NCI-H345 treated with DMSO at 0.1 percent for 48 hours (cell line): ENCODE results near the gene ART1.

ENCODE experiments used
- DNase-seq: peaks from one replicate; lab custom pipeline; 2025; ENCODE audit not compliant: unreplicated experiment; lab: John Stamatoyannopoulos, UW

ART1 gene

GRCh38 chr11:3710485-3711259, 65.7 kb downstream of the ART1 start:
- no peak for DNase-seq

- no peak for DNase-seq
Observed at GRCh38 chr11:3712274-3712673, 67.3 kb downstream of the ART1 start.
